ENCODE measurements around the gene PXDN. TPM values are rescaled to one million over a fixed set of nuclear protein-coding genes. Genes with fewer than 3 reads are reported as not detected.

Gene PXDN
- total and polyA plus RNA-seq, 2 donors (not counting 1 experiment from before 2014, with no cell fraction given) = 0.21 to 1.4 TPM

DNA sequence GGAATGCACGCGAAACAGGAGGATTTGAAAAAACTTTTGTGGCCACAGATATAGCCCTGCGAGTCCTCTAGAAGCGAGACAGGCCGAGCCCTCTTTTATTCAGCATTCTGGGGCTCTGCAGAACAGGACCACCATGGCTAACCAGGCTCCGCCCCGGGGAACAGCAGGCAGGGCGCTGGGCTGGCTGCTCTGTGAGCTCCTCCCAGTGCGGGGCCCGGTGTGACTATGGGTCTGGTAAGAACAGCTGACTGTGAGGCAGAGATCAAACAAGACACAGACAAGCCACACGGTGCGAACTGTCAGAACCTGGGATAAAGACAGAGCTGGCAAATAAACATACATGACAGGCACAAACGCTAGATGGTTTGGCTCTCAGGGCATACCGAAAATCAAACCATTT lies 15.5 kb downstream of the PXDN start:
- H3K9me3 Mint-ChIP-seq (ENCODE audit: insufficient read depth) = no peaks in the 10 kb centered on the region
- ATAC-seq (ENCODE audit: low read depth) (no peak), DNase-seq (no peak)
- H3K9me3 ChIP-seq (ENCODE audit: control extremely low read depth in 1 of 3, control insufficient read depth in 2 of 3, insufficient read depth in 1 of 3, low read length in 2 of 3) = peaks cover 0 to 7% (median 0%) of the 10 kb centered on the region in 3 donors
- H3K27me3 ChIP-seq (replicated peaks in 1 of 4; ENCODE audit: control extremely low read depth in 1 of 4, control insufficient read depth in 3 of 4, insufficient read depth in 4 of 4, low read length in 3 of 4) = no peaks in the 10 kb centered on the region
- intact Hi-C loops (cut with micrococcal nuclease) = no loop called here
- ChIA-PET CTCF (no interaction called here), POLR2A (no interaction called here)
- no peak overlapping the region for H3K4me2 ChIP-seq (replicated peaks; ENCODE audit: low read depth, low read length, poor library complexity, severe bottlenecking)
- no peak overlapping the region for H3K9ac ChIP-seq (ENCODE audit: low read length)
- H3K27me3 Mint-ChIP-seq = no peaks in the 10 kb centered on the region
- H3K4me3 ChIP-seq (ENCODE audit: control extremely low read depth in 1 of 5, extremely low read depth in 1 of 5, insufficient read depth in 1 of 5, low read depth in 2 of 5, low read length in 4 of 5) = no peak overlapping the region
- no peaks in the 10 kb centered on the region for H3K36me3 ChIP-seq (replicated peaks in 1 of 2; ENCODE audit: control extremely low read depth in 1 of 2, control insufficient read depth in 1 of 2, extremely low read depth in 1 of 2, insufficient read depth in 2 of 2, low read length in 1 of 2)
- H3K27ac ChIP-seq (ENCODE audit: low read length in 2 of 2) = no peak overlapping the region
- TF ChIP-seq, protein P1, sequence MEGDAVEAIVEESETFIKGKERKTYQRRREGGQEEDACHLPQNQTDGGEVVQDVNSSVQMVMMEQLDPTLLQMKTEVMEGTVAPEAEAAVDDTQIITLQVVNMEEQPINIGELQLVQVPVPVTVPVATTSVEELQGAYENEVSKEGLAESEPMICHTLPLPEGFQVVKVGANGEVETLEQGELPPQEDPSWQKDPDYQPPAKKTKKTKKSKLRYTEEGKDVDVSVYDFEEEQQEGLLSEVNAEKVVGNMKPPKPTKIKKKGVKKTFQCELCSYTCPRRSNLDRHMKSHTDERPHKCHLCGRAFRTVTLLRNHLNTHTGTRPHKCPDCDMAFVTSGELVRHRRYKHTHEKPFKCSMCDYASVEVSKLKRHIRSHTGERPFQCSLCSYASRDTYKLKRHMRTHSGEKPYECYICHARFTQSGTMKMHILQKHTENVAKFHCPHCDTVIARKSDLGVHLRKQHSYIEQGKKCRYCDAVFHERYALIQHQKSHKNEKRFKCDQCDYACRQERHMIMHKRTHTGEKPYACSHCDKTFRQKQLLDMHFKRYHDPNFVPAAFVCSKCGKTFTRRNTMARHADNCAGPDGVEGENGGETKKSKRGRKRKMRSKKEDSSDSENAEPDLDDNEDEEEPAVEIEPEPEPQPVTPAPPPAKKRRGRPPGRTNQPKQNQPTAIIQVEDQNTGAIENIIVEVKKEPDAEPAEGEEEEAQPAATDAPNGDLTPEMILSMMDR (IDR thresholded peaks at IDR 0.05) = no peak
- TF ChIP-seq EZH2 (IDR thresholded peaks at IDR 0.05; ENCODE audit: borderline replicate concordance, insufficient read depth, low read depth, low read length, poor library complexity, severe bottlenecking) = no peak
- H3K79me2 ChIP-seq (ENCODE audit: control insufficient read depth, insufficient read depth, low read length) = no peaks in the 10 kb centered on the region
- H3K4me3 Mint-ChIP-seq = no peak overlapping the region
- H2AFZ ChIP-seq (ENCODE audit: insufficient read depth, low read depth, low read length, poor library complexity, severe bottlenecking) = no peak overlapping the region
- no peak overlapping the region for H3K27ac Mint-ChIP-seq
- no peaks in the 10 kb centered on the region for H4K20me1 ChIP-seq (ENCODE audit: control insufficient read depth, insufficient read depth, low read length, poor library complexity, severe bottlenecking)
- H3K4me1 Mint-ChIP-seq = no peaks in the 10 kb centered on the region
- WGBS (ENCODE audit: insufficient coverage) = 93% methylated on average over 14 of the region's 14 CpGs
- H3K4me1 ChIP-seq (ENCODE audit: control insufficient read depth in 2 of 2, insufficient read depth in 2 of 2, low read length in 2 of 2) = no peaks in the 10 kb centered on the region

DNA sequence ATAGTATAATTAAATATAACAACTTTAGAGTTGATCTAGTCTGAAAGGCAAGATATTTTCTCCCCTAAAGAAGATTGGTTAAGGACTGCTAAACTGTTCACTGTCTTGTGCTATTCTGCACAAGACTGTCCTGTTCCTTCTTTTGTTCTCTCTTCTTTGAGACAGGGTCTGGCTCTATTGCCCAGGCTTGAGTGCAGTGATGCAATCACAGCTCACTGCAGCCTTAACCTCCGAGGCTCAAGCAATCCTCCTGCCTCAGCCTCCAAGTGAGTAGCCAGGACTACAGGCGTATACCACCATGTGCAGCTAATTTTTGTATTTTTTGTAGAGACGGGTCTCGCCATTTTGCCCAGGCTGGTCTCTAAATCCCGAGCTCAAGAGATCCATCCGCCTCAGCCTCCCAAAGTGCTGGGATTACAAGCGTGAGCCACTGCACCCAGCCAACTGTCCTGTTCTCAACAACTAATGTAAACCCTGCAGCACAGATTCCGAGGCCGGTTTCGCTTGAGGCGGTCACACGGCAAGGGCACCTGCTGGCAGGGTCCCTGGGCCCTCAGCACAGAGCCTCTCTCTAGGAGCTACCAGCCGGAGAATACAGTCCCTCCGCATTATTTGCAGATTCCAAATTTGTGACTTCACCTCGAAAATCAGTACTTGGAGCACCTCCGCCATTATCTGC lies 16.4 kb downstream of the PXDN start:
- ChIA-PET CTCF (no interaction called here), POLR2A (no interaction called here)
- Histone ChIP-seq H4K20me1 (ENCODE audit: control insufficient read depth, insufficient read depth, low read length, poor library complexity, severe bottlenecking) (no peaks in the 10 kb centered on the region), H3K4me2 (replicated peaks; ENCODE audit: low read depth, low read length, poor library complexity, severe bottlenecking) (no peak overlapping the region), H3K4me1 (ENCODE audit: control insufficient read depth in 2 of 2, insufficient read depth in 2 of 2, low read length in 2 of 2) (no peaks in the 10 kb centered on the region), H2AFZ (ENCODE audit: insufficient read depth, low read depth, low read length, poor library complexity, severe bottlenecking) (no peak overlapping the region), H3K36me3 (replicated peaks in 1 of 2; ENCODE audit: control extremely low read depth in 1 of 2, control insufficient read depth in 1 of 2, extremely low read depth in 1 of 2, insufficient read depth in 2 of 2, low read length in 1 of 2) (no peaks in the 10 kb centered on the region), H3K9ac (ENCODE audit: low read length) (no peak overlapping the region), H3K27me3 (replicated peaks in 1 of 4; ENCODE audit: control extremely low read depth in 1 of 4, control insufficient read depth in 3 of 4, insufficient read depth in 4 of 4, low read length in 3 of 4) (no peaks in the 10 kb centered on the region), H3K27ac (ENCODE audit: low read length in 2 of 2) (no peak overlapping the region), H3K4me3 (ENCODE audit: control extremely low read depth in 1 of 5, extremely low read depth in 1 of 5, insufficient read depth in 1 of 5, low read depth in 2 of 5, low read length in 4 of 5) (no peak overlapping the region), H3K9me3 (ENCODE audit: control extremely low read depth in 1 of 3, control insufficient read depth in 2 of 3, insufficient read depth in 1 of 3, low read length in 2 of 3) (peaks cover 0 to 7% (median 0%) of the 10 kb centered on the region in 3 donors), H3K79me2 (ENCODE audit: control insufficient read depth, insufficient read depth, low read length) (no peaks in the 10 kb centered on the region)
- intact Hi-C loops (cut with micrococcal nuclease) = no loop called here
- Mint-ChIP-seq H3K4me3 (no peak overlapping the region), H3K4me1 (no peaks in the 10 kb centered on the region), H3K9me3 (ENCODE audit: insufficient read depth) (no peaks in the 10 kb centered on the region), H3K27me3 (no peaks in the 10 kb centered on the region), H3K27ac (no peak overlapping the region)
- ATAC-seq (ENCODE audit: low read depth) (no peak), DNase-seq (no peak)
- TF ChIP-seq, protein P1 (IDR thresholded peaks at IDR 0.05) = no peak
- TF ChIP-seq EZH2 (IDR thresholded peaks at IDR 0.05; ENCODE audit: borderline replicate concordance, insufficient read depth, low read depth, low read length, poor library complexity, severe bottlenecking) = no peak
- 97% methylated on average over 15 of the region's 16 CpGs for WGBS (ENCODE audit: insufficient coverage)
